CD4-positive, alpha-beta T cell treated with Interleukin-10 for 1 hour (primary cell): ENCODE measurements around the gene LNX2.
A peak's percentile ranks its signal among the peaks of the same experiment; 100 is the strongest.

Experiments used
- DNase-seq: peaks from one replicate; pipeline ENCODE4 v3.0.0-alpha.2; 2020

The LNX2 gene

DNA sequence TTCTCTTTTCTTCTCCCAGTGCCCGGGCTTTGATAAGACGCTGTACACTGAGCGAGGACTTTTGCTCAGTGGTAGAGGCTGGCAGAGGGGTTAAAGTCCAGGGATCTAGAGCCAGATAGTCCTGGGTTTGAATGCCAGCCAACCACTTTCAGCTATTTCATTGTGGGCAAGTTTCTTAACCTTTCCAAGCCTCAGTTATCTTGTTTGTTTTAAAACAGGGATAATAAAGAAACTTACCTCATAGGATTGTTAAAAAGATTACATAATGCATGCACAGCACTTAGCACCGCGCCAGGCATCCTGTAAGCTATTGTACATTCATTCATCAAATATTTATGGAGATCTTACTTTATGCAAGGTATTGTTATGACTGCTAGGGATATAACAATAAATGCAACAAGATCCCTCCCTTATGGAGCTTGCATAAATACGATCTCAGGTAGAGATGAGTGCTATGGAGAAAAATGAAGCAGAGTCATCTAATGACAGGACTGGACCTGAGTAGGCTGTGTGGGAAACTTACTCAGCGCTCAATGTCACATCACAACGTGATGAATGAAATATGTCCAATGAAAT, 70.8 kb downstream of the LNX2 start:
- DNase-seq: no peak

- no peak for DNase-seq
These were observed 78.1 kb downstream of the LNX2 start for GRCh38 chr13:27542220-27542619.

DNA sequence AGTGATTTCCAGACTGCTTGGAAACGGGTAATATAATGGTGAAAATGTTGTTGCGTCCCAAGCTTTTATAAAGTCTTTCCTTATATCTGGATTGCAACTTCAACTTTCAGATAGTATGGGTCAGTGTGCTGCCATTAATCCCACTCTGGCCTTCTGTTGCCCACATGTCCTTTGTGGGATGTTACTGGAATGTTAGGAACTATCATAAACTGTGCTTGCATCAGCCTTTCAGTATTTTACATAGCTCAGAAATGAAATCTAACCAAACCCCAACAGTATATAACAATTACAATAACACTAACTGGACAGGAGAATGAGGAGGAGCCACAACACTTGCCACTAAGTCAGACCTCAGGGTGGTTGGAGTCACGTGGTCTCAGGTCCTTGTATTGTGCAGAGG, 78.9 kb downstream of the LNX2 start:
- DNase-seq: no peak

DNA sequence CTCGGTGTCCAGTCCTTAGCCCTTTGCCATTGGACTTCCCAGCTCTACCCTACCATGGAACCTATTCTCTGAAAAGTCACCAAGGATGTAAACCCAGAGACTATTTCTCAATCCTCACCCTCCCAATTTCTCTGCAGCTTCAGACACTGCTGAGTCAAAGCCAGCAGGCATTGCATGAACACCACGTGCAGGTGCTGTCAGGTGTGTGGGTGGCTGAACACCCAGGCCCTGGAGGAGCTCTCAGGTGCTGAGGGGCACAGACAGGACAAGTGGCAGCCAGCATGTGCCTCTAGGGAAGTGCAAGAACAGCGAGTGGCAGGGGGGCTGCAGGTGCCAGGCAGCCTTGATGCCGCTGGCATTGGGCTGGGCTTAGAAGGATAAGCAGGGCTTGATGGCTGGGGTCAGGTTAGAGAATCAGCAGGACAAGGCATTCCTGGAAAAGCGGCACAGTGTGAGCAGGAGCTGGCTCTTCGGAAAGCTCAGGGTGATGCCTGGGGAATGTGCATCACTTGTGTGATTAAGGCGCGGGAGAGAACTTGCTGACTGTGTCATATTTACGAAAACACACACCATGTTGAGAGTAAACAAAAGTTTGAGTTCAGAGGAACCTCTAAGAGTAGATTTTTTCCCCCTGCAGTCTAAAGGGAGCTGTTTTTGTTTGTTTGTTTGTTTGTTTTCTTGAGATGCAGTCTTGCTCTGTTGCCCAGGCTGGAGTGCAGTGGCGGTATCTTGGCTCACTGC, 83.8 kb downstream of the LNX2 start:
- DNase-seq: no peak

- no peak for DNase-seq
These were observed 84.8 kb downstream of the LNX2 start for GRCh38 chr13:27535546-27535945.

GRCh38 chr13:27534981-27535380, 85.3 kb downstream of the LNX2 start:
- DNase-seq: no peak

DNA sequence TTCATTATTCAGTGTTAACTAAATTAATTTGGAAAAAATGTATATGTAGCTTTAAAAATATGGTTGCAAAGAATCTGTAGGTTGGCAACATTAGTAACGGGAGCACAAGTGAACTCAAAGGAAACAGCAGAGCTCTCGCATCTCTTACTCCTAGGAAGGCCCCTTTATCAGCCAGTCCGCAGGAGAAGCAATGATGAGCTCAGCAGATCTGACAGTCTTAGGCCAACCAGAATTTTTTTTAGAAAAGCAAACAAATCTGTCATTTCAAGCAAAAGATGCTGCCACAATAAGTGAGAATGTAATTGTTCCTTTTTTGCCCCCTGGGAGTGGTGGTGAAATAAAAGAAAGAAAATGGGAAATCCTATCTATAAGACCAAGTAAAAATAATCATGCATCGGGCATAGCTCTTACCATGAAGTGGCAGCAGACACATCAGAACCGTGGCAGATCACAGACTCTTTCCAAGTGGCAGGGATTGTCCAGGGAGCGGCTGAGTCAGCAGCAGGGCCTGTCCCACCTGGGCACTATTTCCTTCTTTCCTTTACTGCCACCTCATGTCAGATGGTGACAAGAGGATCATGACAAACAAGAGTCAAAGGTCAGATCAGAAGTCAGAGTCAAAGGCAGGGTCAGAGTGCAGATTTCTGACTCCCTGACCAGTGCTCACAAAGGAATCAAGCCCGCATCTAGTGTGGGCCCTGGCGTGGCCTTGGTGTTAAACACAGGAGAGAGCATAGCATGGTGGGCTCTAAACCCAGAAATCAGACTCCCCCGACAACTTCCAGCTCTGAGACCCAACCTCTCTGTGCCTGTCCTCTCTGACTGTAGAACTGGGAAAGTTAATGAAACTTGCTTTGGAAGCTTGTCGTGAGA, 86.0 kb downstream of the LNX2 start:
- no peak for DNase-seq

DNA sequence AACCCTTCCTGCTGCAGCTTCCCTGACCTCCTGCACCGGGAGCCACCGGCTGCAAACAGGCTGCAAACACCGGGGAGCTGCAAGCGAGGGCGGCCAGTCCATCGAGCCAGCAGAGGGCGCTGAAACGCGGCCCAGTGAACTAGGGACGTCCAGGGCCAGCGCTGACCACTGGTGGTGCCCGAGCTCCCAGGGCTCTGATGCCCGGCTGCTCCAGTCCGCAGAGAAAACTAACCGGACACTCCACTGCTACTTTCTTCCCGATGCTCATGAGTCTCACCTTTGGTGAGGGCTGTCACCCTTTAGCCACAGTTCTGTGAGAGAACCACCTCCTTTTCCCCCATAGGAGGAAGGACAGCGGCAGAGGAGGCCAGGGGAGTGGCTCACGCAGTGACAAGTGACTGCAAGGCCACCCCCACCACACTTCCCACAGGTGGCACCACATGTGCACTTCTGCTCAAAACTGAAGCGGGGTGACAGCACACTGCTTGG, 87.1 kb downstream of the LNX2 start:
- DNase-seq: peak; percentile 41

GRCh38 chr13:27528908-27529307, 91.4 kb downstream of the LNX2 start:
- DNase-seq: no peak

DNA sequence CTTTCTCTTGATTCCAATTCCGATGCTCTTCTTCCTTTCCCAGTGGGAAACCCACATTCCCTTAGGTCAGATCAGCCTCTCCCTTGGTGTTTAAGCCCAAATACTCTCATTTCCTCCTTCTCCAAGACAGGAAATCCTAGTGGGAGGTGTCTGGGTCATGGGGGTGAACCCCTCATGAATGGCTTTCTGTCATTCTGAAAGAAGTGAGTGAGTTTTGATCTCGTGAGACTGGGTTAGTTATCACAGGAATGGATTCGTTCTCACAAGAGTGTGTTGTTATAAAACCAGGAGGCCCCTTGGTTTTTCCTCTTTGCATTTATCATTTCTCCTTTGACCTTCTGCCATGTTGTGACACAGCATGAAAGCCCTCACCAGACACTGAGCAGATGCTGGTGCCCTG, 93.8 kb downstream of the LNX2 start:
- no peak for DNase-seq

- no peak for DNase-seq
These were observed 95.1 kb downstream of the LNX2 start for GRCh38 chr13:27524981-27525975.

DNA sequence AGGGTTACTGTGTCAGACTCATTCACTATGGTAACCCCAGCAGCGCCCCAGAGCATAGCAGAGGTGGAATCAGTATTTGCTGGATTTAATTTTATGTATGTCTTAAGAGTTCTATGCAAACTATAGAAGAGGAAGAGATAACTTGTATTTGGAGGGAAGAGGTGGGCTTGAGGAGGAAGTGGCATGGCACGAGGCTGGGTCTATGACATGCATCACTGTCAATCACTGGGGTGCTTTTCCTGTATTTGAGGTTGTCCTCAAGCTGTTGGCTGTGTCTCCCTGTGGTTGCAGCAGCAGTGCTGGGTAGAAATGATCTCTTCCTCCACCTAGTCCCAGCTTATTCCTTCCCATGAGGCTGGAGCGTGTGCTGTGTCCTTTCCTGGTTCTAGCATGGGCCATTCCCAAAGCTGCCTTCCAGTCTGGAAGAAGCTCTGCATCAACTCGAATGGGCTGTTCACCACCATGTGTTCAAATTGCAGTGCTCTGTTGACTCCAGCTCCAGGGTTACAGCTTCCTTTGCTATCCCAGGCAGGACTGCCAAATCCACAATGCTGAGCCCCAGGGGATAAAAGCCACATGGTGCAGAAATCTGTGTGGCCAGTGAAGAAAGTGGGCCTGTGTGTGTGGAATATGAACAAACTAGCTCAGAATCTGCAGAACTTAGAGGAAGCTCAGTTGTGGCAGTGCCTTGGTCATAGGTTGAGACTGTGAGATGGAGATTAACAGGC, 96.8 kb downstream of the LNX2 start:
- no peak for DNase-seq

GRCh38 chr13:27522847-27523246, 97.5 kb downstream of the LNX2 start:
- DNase-seq: no peak

DNA sequence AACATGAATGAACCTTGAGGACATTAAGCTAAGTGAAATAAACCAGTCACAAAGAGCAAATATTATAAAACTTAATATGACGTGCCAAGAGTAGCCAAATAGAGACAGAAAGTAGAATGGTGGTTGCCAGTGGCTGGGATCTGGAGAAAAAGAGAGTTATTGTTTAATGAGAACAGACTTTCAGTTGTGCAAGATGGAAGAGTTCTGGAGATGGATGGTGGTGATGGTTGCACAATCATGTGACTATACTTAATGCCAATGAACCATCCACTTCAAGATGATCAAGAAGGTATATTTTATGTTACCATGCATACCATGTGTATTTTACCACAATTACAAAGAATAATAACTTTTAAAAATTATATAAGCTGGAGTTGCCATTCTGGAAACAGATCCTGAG, 104.2 kb downstream of the LNX2 start:
- no peak for DNase-seq

DNA sequence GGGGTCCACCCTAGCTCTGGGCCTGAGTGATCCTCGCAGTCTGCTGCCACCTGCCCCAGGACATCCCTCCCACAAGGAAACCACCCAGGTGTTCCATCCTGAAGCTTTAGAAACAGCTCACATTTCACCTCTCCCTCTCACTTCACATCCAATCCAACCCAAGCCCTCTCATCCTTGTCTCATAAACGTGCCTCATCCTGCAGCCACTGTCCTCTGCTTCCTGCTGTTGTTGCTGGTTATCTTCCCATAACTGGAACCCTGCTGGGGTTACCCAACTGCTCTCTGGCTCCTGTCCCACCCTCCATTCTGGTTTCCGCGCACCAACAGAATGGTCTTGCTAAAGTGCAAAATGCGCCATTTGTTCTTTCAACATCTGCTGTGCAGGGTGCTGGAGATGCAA, 110.2 kb downstream of the LNX2 start:
- no peak for DNase-seq

DNA sequence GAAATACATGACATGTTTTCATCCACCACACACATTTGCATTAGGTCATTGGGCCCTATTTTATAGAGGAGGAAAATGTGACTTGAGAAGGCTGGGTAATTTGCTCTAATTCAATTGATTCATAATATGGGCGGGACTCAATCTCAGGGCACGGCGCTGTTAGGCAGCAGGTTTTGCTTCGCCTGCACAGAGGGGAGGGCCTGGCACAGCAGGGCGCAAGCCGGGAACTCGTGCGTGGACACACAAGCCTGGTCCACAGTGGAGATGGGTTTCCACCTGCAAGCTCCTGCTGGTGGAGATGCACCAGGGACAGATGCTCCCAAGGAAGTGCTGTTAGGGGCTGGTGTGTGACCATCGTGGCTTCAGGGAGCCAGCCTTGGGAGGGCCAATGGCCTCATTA, 111.5 kb downstream of the LNX2 start:
- DNase-seq: no peak

DNA sequence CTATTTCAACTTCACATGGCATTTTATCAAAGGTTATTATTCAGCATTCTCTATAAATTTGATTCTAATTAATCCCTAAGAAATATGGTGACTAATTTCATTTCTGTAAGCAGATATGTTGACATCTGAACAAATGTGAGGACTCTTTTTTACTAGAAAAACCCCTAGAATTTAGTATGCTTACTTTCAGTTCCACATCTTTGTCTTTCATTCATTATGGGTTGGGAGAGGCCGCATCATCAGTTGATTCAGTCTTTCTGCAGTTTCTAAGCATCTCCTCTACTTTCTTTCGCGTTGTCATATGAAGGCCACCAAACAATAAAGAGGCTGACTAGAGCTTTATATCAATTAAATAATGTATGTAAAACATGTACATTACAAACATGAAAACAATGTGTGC, 114.5 kb downstream of the LNX2 start:
- no peak for DNase-seq

DNA sequence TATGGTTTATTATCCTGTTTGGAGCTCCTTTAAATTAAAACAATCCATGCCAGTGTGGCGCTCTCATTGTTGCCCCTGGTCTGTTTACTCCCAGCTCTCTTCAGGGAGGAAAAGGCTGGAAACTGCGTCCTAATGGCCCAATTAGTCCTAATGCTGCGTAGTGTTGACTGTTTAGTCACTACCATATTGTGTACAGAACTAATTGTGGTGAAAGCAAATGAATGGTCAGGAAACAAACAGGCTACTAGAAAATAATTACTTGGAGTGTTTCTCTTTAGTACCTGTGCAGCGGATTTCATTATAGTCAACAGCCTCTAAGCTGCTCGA, 115.5 kb downstream of the LNX2 start:
- no peak for DNase-seq

- DNase-seq: no peak
These were observed 116.0 kb downstream of the LNX2 start for GRCh38 chr13:27504128-27504867.

DNA sequence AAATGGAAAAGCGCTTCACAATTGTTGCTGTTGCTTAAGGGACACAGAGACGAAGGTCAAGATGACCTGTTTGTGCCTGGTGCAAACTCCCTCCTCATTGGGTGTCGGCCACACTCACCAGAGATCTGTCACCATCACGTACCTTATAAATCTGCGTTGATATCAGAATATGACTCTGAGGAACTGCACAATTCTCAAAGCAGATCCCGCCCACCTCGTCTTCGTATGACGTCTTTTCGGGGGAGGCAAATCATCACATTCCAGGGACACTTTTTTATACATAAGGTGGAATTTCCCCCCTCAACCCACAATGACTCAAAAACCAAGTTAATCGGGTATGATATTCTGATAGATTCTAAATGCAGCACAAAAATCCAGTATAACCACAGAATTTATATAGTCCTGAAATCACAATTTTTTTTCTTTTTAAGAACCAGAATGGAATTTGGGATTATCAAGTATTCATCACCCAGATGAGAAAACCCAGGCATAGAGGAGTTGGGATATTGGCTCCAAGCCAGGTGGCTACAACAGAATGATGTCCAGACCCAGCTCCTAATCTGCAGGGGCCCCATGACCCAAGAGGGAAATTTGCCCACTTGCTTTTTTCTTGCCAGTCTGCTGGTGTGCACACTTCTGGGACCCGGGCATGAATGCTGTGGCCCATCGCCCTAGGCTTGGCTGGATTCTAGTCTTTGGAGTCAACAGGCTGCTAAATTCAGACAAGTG, 119.4 kb downstream of the LNX2 start:
- no peak for DNase-seq
